Measurements from ENCODE around the gene MBNL1.

DNA sequence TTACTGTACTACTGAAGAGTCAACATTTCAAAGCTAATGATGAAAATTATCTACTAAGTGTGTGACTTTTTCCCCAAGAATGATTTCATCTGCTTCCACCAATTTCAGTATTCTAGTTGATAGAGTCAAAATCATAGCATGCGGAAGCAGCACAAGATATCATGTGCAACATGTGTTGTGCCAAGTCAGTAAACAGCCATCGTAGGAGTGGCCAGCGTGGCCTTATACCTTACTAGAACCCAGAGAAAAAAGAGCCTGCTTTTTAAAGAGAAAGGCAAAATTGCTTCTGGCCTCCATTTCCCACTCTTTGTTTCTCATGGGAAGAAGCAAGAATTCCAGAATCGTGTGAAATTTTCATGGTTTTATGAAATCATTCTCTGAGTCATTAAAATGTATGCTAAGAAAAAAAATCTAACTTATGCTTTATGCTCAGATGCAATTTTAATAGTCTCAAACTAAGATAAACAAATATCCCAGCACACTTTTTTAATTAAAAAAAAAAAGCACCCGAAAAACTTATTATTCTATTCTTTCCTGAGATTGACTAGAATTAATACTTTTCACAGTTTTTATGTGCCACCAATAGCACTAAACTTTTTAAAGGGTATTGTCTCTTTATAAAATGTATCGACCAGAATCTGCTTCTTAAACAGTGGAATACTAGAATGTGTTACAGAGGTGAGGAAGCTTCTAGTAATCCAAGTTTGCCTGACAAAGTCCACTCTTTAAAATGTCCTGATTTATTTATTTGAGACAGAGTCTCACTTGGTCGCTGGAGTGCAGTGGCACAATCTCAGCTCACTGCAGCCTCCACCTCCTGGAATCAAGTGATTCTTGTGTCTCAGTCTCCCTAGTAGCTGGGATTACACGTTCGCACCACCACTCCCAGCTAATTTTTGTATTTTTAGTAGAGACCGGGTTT, 87.3 kb downstream of the MBNL1 start:
- TF ChIP-seq CTCF (conservative IDR thresholded peaks at IDR 0.05 in 1 of 2, IDR thresholded peaks at IDR 0.05 in 1 of 2; ENCODE audit: extremely low read depth in 1 of 2, insufficient read depth in 1 of 2, low read depth in 1 of 2, low read length in 2 of 2) (no peak), EZH2 (IDR thresholded peaks at IDR 0.05; ENCODE audit: borderline replicate concordance, low read length) (no peak)

Data from mammary epithelial cell (primary cell).